Cardiac fibroblast (primary cell): ENCODE data around the gene CHTOP.

Experiments used
- DNase-seq, 2 donors: peaks; one replicate each; pipeline versions ENCODE4 v3.0.0 to v3.0.0-alpha.2; 2010; ENCODE audit warnings: low read depth in 2 of 2
- H3K4me3 ChIP-seq, 2 donors: replicated peaks in 1 of 2; 1 replicate in 1 of 2; 2 replicates in 1 of 2; pipeline ENCODE4 v1.5.1; 2011; ENCODE audit warnings: low read depth in 2 of 2, low read length in 2 of 2, mild to moderate bottlenecking in 2 of 2, moderate library complexity in 1 of 2
- CTCF ChIP-seq: IDR thresholded peaks from one replicate; pipeline ENCODE4 v1.5.1; 2011; ENCODE audit warnings: low read depth, mild to moderate bottlenecking, low read length, inconsistent platforms

CHTOP gene

DNA sequence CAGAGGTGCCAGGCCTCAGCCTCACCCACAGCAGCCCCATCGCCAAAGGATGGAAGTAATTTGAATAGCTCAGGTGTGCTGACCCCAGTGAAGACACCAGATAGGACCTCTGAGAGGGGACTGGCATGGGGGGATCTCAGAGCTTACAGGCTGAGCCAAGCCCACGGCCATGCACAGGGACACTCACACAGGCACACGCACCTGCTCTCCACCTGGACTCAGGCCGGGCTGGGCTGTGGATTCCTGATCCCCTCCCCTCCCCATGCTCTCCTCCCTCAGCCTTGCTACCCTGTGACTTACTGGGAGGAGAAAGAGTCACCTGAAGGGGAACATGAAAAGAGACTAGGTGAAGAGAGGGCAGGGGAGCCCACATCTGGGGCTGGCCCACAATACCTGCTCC lies 59.6 kb downstream of the CHTOP start:
- no peak for DNase-seq
- TF ChIP-seq CTCF: no peak
- no peak overlapping the region for H3K4me3 ChIP-seq
